OCI-LY7 (cell line): ENCODE results near the gene LRRC23. TPM values are rescaled to one million over a fixed set of nuclear protein-coding genes. Genes with fewer than 3 reads are reported as not detected.

ENCODE experiments used
- BruUV-seq: library from RNA; stranded (reverse); fragments of 400-500 nt; replicated peaks from 2 replicates; lab custom pipeline; 2021; lab: Mats Ljungman, UMichigan
- CTCF ChIA-PET: fragments of 300-600 bp; sonication (Branson Sonifier 250); formaldehyde crosslinking; loops from one replicate; lab custom pipeline; 2022; ENCODE audit warnings: antibody characterized with exemption; ENCODE audit not compliant: unreplicated experiment; lab: Charles Lee
- POLR2A ChIA-PET: fragments of 300-600 bp; sonication (Branson Sonifier 250); formaldehyde crosslinking; loops from one replicate; lab custom pipeline; 2022; ENCODE audit warnings: antibody characterized with exemption; lab: Charles Lee
- DNase-seq: peaks from one replicate; pipeline ENCODE4 v3.0.0-alpha.2; 2015; ENCODE audit warnings: low spot score
- H2AFZ ChIP-seq: fragments of 200-600 bp; sonication (generic), shearing (Covaris generic); 2 replicates; pipeline ENCODE4 v1.6.1; 2014; ENCODE audit warnings: mild to moderate bottlenecking, antibody characterized with exemption, low read length, moderate library complexity
- H3K27ac ChIP-seq: fragments of 200-600 bp; sonication (generic); 2 replicates; pipeline ENCODE4 v1.5.1; 2014; ENCODE audit warnings: mixed run types, low read depth, mild to moderate bottlenecking, moderate library complexity, low read length, inconsistent platforms; ENCODE audit not compliant: poor library complexity, severe bottlenecking
- H3K36me3 ChIP-seq: fragments of 200-600 bp; sonication (generic); 2 replicates; pipeline ENCODE4 v1.6.1; 2014; ENCODE audit warnings: mild to moderate bottlenecking, antibody characterized with exemption, low read length, moderate library complexity, mixed read lengths; ENCODE audit not compliant: insufficient read depth
- H3K4me1 ChIP-seq: fragments of 200-600 bp; sonication (generic); 2 replicates; pipeline ENCODE4 v1.5.1; 2014; ENCODE audit warnings: mild to moderate bottlenecking, low read length; ENCODE audit not compliant: insufficient read depth, poor library complexity, severe bottlenecking
- H3K4me2 ChIP-seq: fragments of 200-600 bp; sonication (generic); 2 replicates; pipeline ENCODE4 v1.6.1; 2014; ENCODE audit warnings: mild to moderate bottlenecking, low read length
- H3K4me3 ChIP-seq: fragments of 200-600 bp; sonication (generic); 2 replicates; pipeline ENCODE4 v1.5.1; 2014; ENCODE audit warnings: mild to moderate bottlenecking, low read depth, low read length; ENCODE audit not compliant: poor library complexity, severe bottlenecking
- H3K79me2 ChIP-seq: fragments of 200-600 bp; sonication (generic); 2 replicates; pipeline ENCODE4 v1.6.1; 2016; ENCODE audit warnings: low read depth, mild to moderate bottlenecking, low read length, moderate library complexity, mixed read lengths; ENCODE audit not compliant: insufficient read depth
- H3K9me2 ChIP-seq: fragments of 200-600 bp; sonication (generic); 2 replicates; pipeline ENCODE4 v1.6.1; 2016; ENCODE audit warnings: mild to moderate bottlenecking, low read length, mixed read lengths; ENCODE audit not compliant: insufficient read depth
- H3K9me3 ChIP-seq: fragments of 200-600 bp; sonication (generic); 2 replicates; pipeline ENCODE4 v1.6.1; 2014; ENCODE audit warnings: mild to moderate bottlenecking, mixed run types, low read length, mixed read lengths
- H4K20me1 ChIP-seq: fragments of 200-600 bp; sonication (generic); 2 replicates; pipeline ENCODE4 v1.6.1; 2014; ENCODE audit warnings: mild to moderate bottlenecking, antibody characterized with exemption, low read length, moderate library complexity, mixed read lengths; ENCODE audit not compliant: insufficient read depth
- CTCF ChIP-seq: fragments of 200-600 bp; sonication (generic); conservative IDR thresholded peaks from 2 replicates; pipeline ENCODE4 v1.5.1; 2014; ENCODE audit warnings: mild to moderate bottlenecking, antibody characterized with exemption, low read length, moderate library complexity, mixed read lengths
- EZH2phosphoT487 ChIP-seq: fragments of 200-600 bp; sonication (generic); IDR thresholded peaks from 2 replicates; pipeline ENCODE4 v1.6.1; 2018; ENCODE audit warnings: low read depth, borderline replicate concordance, mild to moderate bottlenecking, mixed run types, antibody characterized with exemption, low read length, moderate library complexity, mixed read lengths
- intact Hi-C: fragments of 100-400 bp; cut with micrococcal nuclease; formaldehyde crosslinking; loops from one replicate; pipeline ENCODE4 v1.10.0; 2022; ENCODE audit not compliant: unreplicated experiment
- total RNA-seq, 2 experiments: library from RNA; depleted of rRNA in 1 of 2; stranded (reverse); fragments of >200 nt in 1 of 2; shearing (Covaris generic) in 1 of 2; gene quantifications; 2 replicates each; pipeline ENCODE4 v1.2.3, GENCODE V29; 2014 to 2022

The LRRC23 gene
- total RNA-seq, 2 experiments from 2014 or later: 17.7 to 19.8 TPM

- Histone ChIP-seq H3K79me2 (no peaks in the 10 kb centered on the region), H3K27ac (peak overlapping the region; percentile 89), H4K20me1 (no peaks in the 10 kb centered on the region), H3K36me3 (peaks cover 5% of the 10 kb centered on the region; the same call in 1 of the 2 replicates), H3K4me3 (peak overlapping the region; percentile 55), H3K4me1 (peaks cover 60% of the 10 kb centered on the region), H2AFZ (no peak overlapping the region), H3K4me2 (peak overlapping the region; percentile 77), H3K9me3 (no peaks in the 10 kb centered on the region), H3K9me2 (no peaks in the 10 kb centered on the region)
- no peak for DNase-seq
- intact Hi-C loops: no loop called here
- no TSS peak for BruUV-seq
- TF ChIP-seq EZH2phosphoT487 (no peak), CTCF (no peak)
- ChIA-PET POLR2A (interaction anchor here (0.6 to 1.7 kb wide), 11 partner anchors 13 to 351 kb away, joined by 3 to 8 read pairs (median 4); partner anchors contain the start of genes C12orf57, RNU7-1 and SPSB2), CTCF (interaction anchor here (1.3 kb wide), 1 partner anchor 48 kb away, joined by 3 read pairs; the partner anchor contains the start of gene SPSB2)
These were observed 16.9 kb downstream of the LRRC23 start for GRCh38 chr12:6921539-6921938.

- CTCF ChIA-PET: interaction anchor here (1.2 to 1.3 kb wide), 3 partner anchors 31 to 49 kb away, joined by 3 to 4 read pairs (median 3); partner anchors contain the start of gene SPSB2
- H3K27ac ChIP-seq: peak overlapping the region; percentile 89
- intact Hi-C loops: loop anchor here (1.0 to 2.0 kb wide), 2 partner anchors 31 to 43 kb away; no protein-coding TSS in a partner anchor
These were observed 17.6 kb downstream of the LRRC23 start for GRCh38 chr12:6921996-6922946.

More at GRCh38 chr12:6921996-6922946, 17.6 kb downstream of the LRRC23 start:
- peak overlapping the region; percentile 55 for H3K4me3 ChIP-seq
- TF ChIP-seq EZH2phosphoT487 (no peak), CTCF (peak; percentile 62)
- no TSS peak for BruUV-seq
- DNase-seq: peak; percentile 92
- no peak overlapping the region for H2AFZ ChIP-seq
- H3K9me2 ChIP-seq: no peaks in the 10 kb centered on the region
- H3K4me2 ChIP-seq: peak overlapping the region; percentile 77
- no peaks in the 10 kb centered on the region for H3K79me2 ChIP-seq
- H4K20me1 ChIP-seq: no peaks in the 10 kb centered on the region
- POLR2A ChIA-PET: interaction anchor here (0.6 to 1.7 kb wide), 13 partner anchors 14 to 352 kb away, joined by 3 to 8 read pairs (median 5); partner anchors contain the start of genes C12orf57, RNU7-1 and SPSB2
- H3K9me3 ChIP-seq: no peaks in the 10 kb centered on the region
- peaks cover 61% of the 10 kb centered on the region for H3K4me1 ChIP-seq
- H3K36me3 ChIP-seq: peaks cover 5% of the 10 kb centered on the region; the same call in 1 of the 2 replicates
